Suppressor macrophage (primary cell): ENCODE results near the gene CCM2.
A peak's percentile ranks its signal among the peaks of the same experiment; 100 is the strongest.
"Not testable (repeated sequence)": the region's sequence is repeated elsewhere in the genome, so short reads cannot be mapped to it uniquely, and the experiment has no call there.

ENCODE experiments used
- DNase-seq, 4 experiments: peaks; one replicate each; pipeline ENCODE4 v3.0.0-alpha.2; 2020 to 2022

Gene CCM2

DNA sequence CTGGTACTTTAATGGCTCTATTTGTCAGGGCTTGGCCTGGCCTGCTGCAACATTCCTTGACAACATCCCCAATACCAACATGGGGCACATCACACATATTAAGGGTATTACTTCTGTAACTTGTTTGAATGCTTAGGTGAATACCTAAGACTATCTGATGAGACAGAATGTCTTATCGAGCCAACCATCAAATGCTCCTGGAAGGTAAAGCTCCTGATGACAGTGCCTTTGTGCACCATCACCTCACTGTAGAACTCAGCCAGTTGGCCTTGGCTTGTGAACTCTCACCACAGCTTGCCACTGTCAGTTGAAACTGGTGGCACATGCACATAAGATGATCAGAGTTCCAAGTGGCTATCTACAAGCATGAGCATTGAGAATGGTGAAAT is 17.5 kb upstream of the CCM2 start:
- DNase-seq: no peak

DNA sequence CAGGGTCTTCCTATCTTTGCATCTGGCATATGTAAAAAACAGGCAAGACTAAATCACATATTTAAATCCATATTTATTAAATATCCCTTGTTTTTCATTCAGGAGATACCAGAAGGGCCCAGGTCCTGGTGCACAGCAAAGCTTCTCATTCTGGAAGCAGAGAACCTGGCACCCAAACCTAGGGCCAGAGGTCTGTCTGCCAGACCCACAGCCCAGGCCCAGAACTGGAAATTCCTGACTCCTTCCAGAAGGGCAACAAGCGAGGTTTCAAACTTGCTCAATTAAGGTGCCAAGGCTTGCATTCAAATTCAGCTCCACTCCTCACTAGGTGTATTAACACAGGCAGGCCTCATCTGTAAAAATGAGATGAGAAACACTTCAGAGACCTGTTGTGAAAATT is 17.0 kb upstream of the CCM2 start:
- DNase-seq: no peak

DNA sequence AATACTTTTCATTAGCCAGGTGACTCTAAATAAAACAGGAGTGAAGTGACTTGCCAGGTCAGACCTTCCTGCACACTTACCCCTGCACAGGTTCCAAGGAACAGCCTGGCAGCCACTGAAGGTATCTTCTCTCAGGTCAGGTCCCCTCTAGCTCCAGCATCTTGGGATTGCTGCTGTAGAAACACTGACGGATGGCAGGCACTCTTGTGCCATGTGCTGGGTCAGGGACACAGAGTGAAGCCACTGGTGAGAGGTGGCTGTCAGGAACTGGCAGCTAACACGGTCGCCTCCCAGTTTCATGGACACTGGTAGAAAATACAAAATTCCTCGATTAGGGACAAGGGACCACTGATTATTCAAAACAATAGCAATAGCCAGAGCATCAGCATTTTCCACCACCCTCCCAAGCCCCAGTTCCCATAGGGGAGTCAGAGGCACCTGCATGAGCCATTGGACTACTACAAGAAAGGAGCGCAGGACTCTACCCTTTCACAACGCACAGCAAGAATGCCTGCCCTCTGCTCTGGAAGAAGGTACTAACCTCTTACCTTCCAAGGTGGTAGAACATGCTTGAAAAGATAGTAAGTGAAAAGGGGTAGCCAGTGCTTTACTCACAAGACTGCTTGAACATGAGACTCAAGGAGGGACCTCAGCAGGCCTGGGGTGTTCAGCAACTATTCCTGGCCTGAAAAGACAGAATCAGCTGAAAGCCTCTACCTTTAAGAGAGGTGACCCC is 16.1 kb upstream of the CCM2 start:
- no peak for DNase-seq

DNA sequence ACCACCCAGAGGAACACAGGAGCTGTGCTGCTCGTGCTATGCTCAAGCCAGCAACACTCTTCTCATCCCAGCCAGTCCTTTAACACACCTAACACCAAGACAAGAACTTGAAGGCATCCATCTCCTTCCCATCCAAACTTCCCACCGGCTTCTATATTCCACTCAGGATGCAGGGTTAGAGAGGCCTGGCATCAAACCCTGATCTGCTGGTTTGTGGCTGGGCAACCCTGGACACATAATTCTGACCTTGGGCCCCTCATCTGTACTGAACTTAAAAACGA is 15.6 kb upstream of the CCM2 start:
- DNase-seq: no peak

DNA sequence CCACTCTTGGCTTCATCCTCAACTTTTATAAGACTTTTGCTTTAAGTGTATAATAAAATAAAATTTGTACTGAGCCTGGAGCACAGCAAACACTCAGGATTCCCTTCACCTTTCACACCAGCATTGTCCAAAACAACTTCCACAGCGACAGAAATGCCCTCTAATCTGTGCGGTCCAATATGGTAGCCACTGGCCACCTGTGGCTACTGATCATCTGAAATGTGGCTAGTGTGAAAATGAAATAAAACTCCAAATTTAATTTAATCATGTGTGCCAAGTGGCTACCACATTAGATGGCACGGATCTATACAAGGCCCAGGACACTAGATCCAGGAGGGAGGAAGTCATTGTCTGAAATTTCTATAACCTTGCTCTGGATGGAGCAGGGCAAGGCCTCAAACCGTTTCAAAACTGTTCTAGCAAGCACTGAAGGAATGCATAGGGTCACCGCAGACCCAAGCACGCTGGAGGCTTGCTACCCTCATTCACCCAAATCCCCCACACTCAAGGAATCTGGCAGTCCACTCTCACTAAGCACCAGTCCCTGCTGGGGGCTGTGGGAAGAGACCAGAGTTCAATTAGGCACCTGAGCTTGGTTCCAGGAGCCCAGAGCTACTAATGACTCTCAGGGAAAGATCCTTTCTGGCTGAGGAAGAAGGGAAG is 14.8 kb upstream of the CCM2 start:
- DNase-seq: no peak

DNA sequence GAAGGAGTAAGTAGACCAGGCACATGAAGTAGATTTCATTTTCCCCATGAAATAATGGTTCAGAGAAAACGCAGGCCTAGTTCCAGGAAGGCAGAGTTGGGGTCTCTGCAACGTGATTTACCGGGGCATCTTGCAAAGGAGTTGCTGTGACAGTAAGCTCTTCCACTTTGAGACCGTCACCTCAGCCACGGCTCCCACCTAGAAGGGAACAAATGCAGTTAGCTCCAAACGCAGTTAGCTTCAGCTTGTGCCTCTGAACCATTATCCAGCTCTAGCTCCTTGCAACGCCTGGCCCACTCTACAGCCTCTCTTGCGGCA is 14.1 kb upstream of the CCM2 start:
- DNase-seq: no peak

DNA sequence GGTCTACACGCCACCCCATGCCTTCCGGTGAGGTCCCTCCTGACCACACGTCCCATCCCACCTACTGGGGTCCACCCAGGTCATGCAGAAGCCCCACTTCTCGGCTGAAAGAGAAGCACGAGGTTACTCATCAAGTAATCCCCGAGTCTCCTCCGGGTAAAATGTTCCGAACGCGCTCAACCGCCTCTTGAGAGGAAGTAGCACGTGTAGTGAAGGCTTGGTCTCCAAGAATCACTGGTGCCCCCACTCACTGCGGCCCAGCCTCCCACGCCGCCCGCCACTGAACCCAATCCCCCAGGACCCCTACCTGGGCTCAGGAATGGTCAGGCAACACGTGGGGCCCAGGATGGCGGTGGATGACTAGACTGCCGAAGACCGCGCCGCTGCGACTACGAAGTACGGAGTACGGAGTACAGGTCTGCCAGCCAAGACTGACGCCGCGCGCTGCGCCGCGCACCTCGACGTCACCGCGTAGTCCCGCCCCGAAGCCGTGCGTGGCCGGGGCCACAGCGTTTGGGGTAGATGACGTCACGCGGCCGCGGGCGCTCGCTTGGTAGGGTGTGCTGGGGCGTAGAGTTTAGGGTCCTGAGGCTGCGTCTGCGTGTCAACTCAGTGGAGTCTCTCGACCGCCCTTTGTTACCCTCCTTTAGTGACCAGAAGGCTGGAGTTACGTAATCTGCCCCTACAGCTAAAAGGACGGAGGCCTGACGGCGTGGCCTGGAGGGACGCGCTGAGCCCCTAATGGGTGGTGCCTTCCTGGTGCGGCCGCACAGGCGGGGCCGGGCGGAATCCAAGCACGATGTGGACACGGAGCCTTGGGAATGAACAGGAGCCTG is 13.6 kb upstream of the CCM2 start:
- peak; percentile 97 to 98 (median 98) for DNase-seq

DNA sequence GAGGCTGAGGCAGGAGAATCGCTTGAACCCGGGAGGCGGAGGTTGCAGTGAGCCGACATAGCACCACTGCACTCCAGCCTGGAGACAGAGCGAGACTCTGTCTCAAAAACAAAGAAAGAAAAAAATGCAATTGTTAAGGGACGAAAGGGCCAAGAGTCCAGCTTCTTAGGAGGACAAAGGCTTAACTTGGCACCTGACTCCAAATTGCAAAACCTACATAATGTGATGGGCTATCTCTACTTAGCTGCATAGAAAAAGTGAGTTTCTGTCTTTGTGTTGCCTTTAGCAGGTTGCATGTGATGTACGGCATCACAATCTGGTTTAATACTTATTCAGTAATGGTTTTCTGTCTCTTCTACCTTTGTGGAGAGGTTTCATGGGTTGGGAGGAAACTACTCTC is 12.5 kb upstream of the CCM2 start:
- DNase-seq: no peak

DNA sequence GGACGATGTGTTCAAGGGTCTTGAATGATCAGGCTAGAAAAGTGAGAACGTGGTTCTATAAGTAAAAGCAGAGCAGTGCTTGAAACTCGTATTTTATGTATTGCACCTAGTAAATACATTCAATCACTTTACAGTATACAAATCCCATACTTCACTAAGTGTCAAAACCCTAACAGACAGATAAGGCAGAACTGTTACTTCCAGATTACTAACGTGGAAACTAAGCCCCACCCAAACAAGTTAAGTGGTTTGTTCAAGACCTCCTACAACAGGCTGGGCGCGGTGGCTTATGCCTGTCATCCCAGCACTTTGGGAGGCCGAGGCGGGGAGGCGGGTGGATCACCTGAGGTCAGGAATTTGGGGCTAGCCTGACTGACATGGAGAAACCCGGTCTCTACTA is 12.0 kb upstream of the CCM2 start:
- no peak for DNase-seq

DNA sequence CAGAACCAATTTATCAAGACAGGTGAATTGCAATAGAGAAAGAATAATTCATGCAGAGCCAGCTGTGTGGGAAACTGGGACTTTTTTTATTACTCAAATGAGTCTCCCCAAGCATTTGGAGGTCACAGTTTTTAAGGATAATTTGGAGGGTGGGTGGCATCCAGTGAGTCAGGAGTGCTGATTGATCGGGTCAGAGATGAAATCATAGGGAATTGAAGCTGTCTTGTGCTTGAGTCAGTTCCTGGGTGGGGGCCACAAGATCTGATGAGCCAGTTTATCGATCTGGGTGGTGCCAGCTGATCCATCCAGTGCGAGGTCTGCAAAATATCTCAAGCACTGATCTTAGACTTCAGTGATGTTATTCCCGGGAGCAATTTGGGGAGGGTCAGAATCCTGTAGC is 11.3 kb upstream of the CCM2 start:
- DNase-seq: no peak

DNA sequence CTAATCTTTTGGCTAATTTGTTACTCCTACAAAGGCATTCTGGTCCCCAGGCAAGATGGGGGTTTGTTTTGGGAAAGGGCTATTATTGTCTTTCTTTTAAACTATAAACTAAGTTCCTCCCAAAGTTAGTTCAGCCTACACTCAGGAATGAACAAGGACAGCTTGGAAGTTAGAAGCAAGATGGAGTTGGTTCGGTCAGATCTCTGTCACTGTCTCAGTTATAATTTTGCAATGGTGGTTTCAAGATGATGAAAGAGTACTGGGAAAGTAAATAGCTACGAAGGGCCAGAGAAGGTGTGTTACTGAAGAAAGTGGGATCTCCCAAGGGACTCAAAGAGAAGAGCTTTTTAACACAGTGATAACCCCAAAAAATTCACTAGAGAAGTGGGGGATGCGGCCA is 10.9 kb upstream of the CCM2 start:
- DNase-seq: no peak

DNA sequence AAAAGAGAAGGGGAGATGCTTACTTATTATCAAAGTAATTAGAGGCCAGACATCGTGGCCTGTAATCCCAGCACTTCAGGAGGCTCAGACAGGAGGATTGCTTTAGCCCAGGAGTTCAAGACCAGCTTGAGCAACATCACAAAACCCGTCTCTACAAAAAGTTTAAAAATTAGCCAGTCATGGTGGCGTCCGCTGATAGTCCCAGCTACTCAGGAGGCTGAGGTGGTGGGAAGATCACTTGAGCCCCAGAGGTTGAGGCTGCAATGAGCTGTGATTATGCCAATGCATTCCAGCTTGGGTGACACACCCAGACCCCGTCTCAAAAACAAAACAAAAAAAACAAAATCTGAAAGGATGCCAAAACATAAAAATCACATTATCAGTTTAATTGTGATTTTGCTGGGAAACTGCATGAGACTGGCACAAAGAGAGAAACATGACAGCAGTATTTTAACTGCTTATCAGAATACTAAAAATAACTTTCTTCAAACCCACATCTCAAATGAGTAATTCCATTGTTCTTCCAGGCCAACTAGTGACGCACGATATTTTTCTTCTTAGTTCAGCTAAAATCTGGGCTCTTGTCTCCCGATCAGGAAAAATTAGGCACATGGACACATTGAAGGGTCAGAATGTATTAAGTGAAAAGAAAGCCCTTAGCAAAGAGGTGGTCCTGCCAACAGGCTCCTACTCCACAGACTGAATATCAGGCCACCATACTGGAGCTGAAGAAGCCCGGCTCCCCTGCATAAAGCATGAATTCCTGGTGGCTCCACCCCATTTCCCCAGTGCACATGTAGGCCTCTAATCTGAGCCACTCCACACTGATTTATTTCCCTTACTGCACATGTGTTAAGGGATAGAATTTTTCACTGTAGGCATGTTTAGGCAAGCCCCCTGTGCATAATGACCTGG is 9.6 kb upstream of the CCM2 start:
- peak in 1 of 4 experiments; percentile 38 for DNase-seq

DNA sequence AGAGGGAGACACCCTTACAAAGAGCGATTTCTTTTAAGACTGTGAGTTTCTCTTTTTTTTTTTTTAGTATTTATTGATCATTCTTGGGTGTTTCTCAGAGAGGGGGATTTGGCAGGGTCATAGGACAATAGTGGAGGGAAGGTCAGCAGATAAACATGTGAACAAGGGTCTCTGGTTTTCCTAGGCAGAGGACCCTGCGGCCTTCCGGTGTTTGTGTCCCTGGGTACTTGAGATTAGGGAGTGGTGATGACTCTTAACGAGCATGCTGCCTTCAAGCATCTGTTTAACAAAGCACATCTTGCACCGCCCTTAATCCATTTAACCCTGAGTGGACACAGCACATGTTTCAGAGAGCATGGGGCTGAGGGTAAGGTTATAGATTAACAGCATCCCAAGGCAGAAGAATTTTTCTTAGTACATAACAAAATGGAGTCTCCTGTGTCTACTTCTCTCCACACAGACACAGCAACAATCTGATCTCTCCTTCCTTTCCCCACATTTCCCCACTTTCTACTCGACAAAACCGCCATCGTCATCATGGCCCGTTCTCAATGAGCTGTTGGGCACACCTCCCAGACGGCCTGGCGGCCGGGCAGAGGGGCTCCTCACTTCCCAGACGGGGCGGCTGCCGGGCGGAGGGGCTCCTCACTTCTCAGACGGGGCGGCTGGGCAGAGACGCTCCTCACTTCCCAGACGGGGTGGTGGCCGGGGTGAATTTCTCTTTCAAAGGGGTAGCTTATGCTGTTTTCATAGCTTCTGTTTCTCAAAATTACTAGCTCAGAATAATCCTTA is 7.8 kb upstream of the CCM2 start:
- DNase-seq: not testable (repeated sequence)

DNA sequence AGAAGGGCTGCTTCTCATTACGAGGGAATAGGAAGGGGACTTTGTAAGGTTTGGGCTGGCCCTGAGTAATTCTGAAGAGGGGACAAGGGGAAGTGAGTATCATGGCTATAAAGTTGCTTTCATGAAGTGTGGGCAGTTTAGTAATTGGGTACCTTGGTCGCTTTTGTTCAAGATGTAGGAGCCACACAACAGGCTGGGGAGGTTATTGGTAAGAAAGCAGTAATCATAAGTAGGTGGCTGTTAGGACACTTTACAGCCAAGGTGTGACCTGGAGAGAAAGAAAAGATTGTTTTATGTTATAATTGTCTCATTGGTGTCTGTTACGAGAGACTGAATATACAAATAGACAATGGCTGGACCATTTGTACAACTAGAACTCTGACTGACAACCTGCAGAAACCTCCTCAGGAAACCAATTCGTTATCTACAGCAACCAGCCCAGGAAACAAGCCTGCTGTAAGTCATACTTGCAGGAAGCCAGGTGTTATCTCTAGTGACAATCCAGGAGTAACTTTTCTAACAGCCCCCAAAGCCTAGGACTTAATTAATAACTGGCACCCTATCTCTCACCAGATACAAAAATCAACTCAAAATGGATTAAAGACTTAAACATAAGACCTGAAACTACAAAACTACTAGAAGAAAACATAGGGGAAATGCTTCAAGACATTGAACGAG is 5.0 kb upstream of the CCM2 start:
- DNase-seq: no peak

DNA sequence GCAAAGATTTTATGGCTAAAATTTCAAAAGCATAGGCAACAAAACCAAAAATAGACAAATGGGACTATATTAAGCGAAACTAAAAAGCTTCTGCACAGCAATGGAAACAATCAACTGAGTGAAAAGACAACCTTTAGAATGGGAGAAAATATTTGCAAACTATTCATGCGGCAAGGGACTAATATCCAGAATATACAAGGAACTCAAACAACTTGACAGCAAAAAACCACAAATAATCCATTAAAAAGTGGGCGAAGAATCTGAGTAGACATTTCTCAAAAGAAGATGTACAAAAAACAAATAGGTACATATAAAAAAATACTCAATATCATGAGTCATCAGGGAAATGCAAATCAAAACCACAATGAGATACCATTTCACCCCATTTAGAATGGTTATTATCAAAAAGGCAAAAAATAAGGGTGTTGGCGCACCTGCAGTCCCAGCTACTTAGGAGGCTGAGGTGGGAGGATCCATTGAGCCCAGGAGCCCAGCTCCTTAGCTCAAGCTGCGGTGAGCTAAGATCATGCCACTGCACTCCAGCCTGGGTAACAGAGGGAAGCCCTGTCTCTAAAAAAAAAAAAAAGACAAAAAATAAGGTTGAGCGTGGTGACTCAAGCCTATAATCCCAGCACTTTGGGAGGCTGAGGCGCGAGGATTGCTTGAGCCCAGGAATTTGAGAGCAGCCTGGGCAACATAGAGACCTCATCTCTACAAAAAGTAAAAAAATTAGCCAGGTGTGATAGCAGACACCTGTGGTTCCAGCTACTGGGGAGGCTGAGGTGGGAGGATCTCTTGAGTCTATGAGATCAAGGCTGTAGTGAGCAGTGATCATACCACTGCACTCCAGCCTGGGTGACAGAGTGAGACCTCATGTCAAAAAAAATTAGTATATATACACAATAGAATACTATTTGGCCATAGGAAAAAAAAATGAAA is 4.2 kb upstream of the CCM2 start:
- DNase-seq: no peak

DNA sequence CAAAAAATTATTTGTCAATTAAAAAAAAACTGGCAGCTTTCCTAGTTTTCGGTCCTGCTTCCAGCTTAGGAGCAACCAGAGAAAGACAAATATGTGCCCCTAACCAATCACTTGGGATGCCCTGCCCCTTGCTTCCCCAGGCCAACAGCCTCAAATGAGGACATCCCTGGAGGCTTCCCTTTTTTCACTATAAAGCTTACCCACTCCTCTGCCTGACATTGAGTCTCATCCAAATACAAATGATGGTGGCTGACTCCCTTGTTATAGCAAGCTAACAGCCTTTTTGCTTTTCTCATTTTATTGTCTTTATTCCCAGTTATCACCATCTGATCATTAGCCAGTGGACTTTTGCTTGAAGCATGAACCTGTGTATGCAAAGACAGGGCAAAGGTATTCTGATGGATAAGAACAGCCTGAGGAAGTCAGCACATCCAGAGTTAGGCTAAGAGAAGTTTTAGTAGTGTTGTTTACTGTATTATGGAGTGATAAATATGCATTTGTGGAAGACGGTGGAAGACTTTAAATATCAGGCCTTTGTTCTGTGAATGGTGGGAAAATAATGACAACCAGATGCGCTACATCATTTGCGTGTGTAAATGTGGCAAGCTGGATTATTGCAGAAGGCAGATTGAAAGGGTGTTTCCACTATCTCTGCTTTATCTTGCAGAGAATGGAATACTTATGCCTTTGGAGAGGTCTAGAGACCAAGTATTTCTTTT is 1.7 kb upstream of the CCM2 start:
- DNase-seq: peak in 3 of 4 experiments; percentile 39 to 50 (median 50)

DNA sequence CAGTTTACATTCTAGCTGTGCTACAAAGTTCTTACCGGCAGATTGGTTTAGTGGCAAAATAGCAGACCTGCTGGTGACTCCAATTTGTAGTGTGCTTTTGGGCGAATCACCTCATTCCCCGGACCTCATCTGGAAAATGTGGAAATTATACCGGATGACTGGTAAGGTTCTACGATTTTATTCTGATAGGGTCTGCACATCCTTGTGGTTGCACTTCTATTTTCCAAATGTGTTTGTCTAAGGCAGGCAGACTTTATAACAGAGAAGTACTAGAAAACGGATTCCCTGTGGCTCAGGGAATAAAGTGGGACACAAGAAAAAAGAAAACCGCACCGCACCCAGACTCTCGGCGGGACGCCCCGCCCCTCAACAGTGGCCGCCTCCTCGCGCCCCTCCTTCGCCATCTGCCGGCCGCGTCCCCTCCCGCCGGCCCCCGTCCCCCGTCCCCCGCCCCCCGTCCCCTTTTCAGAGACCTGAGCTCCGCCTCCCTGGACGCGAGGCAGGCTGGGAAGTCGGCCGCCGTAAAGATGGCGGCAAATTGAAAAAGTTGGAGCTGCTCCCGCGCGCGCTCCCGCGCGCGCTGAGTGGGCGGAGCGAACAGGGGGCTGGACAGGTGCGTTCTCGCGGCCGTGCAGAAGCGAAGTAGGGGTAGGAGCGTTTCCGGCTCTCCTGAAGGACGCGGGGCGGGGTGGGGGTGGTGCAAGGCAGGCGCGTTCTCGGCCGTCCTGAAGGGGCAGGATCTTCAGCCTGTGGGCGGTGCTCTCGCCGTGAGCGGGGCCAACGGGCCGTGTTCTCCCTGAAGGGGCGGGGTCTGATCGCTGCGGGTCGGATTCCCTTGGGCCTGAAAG is 532 bp upstream of the CCM2 start:
- peak; percentile 99 to 100 (median 100) for DNase-seq

DNA sequence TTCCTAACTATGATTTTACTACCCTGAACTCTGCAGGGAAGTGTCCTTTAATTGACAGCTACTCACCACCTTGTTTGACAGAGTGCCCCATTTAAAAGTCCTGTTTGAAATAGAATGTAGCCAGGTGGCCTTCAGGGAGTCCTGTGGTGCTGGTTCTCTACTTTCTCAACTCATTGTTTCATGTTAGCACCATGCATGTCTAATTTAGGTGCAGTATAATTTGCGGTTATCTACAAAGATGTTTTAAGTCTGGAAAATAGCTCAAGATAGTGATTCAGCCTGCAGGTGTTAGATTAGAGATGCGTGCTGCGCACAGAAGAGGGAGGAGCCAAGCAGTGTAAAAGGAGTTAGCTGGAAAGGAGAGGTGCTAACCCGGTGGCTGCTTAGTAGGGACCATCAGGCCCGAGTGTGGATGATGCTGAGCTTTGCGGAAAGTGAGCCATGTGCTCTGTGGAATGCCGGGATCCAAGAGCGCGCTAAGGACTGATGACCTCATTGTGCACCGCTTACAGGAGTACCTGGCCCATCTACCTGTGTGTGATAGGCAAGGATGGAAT is 1.2 kb downstream of the CCM2 start:
- DNase-seq: no peak
